Spleen (tissue), 11 donors: ENCODE measurements around the gene PRPS1L1. TPM values are rescaled to one million over a fixed set of nuclear protein-coding genes. Genes with fewer than 3 reads are reported as not detected.

Experiments used
- DNase-seq: peaks from one replicate; pipeline ENCODE4 v3.0.0-alpha.2; 2020
- H3K27ac ChIP-seq, 8 donors: fragments of 200-600 bp; sonication (generic) in 7 of 8; 1 replicate in 4 of 8; 2 replicates in 4 of 8; pipeline versions ENCODE4 v1.5.0 to v1.8.0; 2016 to 2021; ENCODE audit warnings: inconsistent platforms in 4 of 8, mild to moderate bottlenecking in 4 of 8, moderate library complexity in 1 of 8
- H3K27me3 ChIP-seq, 7 donors: fragments of 200-600 bp; sonication (generic) in 6 of 7; replicated peaks in 1 of 7; 1 replicate in 4 of 7; 2 replicates in 3 of 7; pipeline versions ENCODE4 v1.5.0 to v1.8.0; 2016 to 2021; ENCODE audit warnings: inconsistent platforms in 3 of 7, mild to moderate bottlenecking in 1 of 7
- H3K36me3 ChIP-seq, 6 donors: fragments of 200-600 bp; sonication (generic) in 5 of 6; 1 replicate in 4 of 6; 2 replicates in 2 of 6; pipeline versions ENCODE4 v1.5.0 to v1.8.0; 2016 to 2021; ENCODE audit warnings: inconsistent platforms in 2 of 6
- H3K4me1 ChIP-seq, 6 donors: fragments of 200-600 bp; sonication (generic) in 5 of 6; 1 replicate in 3 of 6; 2 replicates in 3 of 6; pipeline versions ENCODE4 v1.5.0 to v1.8.0; 2016 to 2021; ENCODE audit warnings: inconsistent platforms in 3 of 6
- H3K4me3 ChIP-seq, 8 donors: fragments of 200-600 bp; sonication (generic) in 7 of 8; 1 replicate in 4 of 8; 2 replicates in 4 of 8; pipeline versions ENCODE4 v1.5.0 to v1.8.0; 2016 to 2021; ENCODE audit warnings: inconsistent platforms in 4 of 8, mild to moderate bottlenecking in 4 of 8, moderate library complexity in 2 of 8
- H3K9me3 ChIP-seq, 8 donors: fragments of 200-600 bp; sonication (generic) in 7 of 8; 1 replicate in 4 of 8; 2 replicates in 4 of 8; pipeline versions ENCODE4 v1.5.0 to v1.8.0; 2016 to 2021; ENCODE audit warnings: inconsistent platforms in 4 of 8
- POLR2A ChIP-seq, 3 donors: fragments of 450-650 bp; IDR thresholded peaks; one replicate each; pipeline ENCODE4 v1.5.1; 2017; ENCODE audit warnings: antibody characterized with exemption in 3 of 3, mild to moderate bottlenecking in 1 of 3
- POLR2AphosphoS5 ChIP-seq, 3 donors: sonication (generic); formaldehyde crosslinking; IDR thresholded peaks; one replicate each; pipeline ENCODE4 v1.5.1; 2017; ENCODE audit warnings: antibody characterized with exemption in 3 of 3
- WGBS, 5 donors: extraction: QIAGEN DNeasy Blood & Tissue Kit in 3 of 5; methylation state at CpG; one replicate each; pipeline versions ENCODE4 v1.1.5 to v1.1.7; 2013 to 2018; 5-methylcytosine and 5-hydroxymethylcytosine counted together
- intact Hi-C: fragments of 100-400 bp; cut with DNase I; formaldehyde crosslinking; loops from one replicate; pipeline ENCODE4 v1.15.0; 2023; ENCODE audit warnings: low total_unique reads
- polyA plus RNA-seq, 3 donors: library from polyadenylated mRNA; stranded (reverse); fragments of 200-250 nt; gene quantifications; one replicate each; pipeline ENCODE4 v1.2.1, GENCODE V29; 2013
- total RNA-seq, 7 donors: library from RNA; depleted of rRNA in 3 of 7; stranded (reverse); fragments of >200 nt in 3 of 7; fragmentation: NEBNext Ultra II Directional in 4 of 7; extraction: Animal tissue kit (Norgen Biotek cat#: 25700) in 4 of 7; gene quantifications; one replicate each; pipeline versions ENCODE4 v1.1.0 to v1.2.1, GENCODE V29; 2016 to 2021
- TF ChIP-seq, protein P1 (sequence below), 11 experiments: fragments of 200-600 bp in 7 of 11; fragments of 450-650 bp in 4 of 11; sonication (generic) in 4 of 11; IDR thresholded peaks in 8 of 11; conservative IDR thresholded peaks in 3 of 11; 1 replicate in 7 of 11; 2 replicates in 4 of 11; pipeline versions ENCODE4 v1.4.0 to v1.8.0; 2016 to 2021; ENCODE audit warnings: antibody characterized with exemption in 11 of 11, inconsistent platforms in 4 of 11, mild to moderate bottlenecking in 1 of 11
- donor health status: healthy with polysubstance abuse.
- donor health status: DM: no; HTN: no; CAD: no; lungs with moderate emphysema.
- donor health status: DM: no; HTN: no; CAD: no.
- donor health status: Bipolar disorder and iron deficiency.
- donor health status: healthy.
- donor health status: DM: no; HTN: no; CAD: no.
- donor health status: DM: yes; HTN: yes; CAD: no.

PRPS1L1 gene
- total and polyA plus RNA-seq, 10 donors: not detected

DNA sequence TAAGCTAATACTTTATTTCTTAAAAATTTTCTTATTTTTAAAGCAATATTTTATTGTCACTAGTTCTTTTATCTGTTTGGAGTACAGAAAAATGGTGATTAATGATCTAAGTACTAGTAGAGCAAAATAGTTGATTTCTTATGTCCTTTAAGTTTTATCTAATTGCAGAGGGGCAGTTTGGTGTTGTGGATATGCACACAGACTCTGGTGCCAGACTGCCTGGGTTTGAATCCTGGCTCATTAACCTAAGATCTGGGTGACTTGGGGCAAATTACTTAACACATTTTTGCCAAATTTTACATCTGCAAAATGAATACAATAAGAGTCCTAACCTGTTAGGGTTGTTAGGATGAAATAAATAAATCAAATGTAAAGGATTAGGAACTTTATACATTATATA, 10.7 kb upstream of the PRPS1L1 start:
- intact Hi-C loops: no loop called here
- H3K27me3 ChIP-seq: no peaks in the 10 kb centered on the region
- H3K4me3 ChIP-seq: no peak overlapping the region
- no peaks in the 10 kb centered on the region for H3K36me3 ChIP-seq
- no peak overlapping the region for H3K27ac ChIP-seq
- DNase-seq: no peak
- TF ChIP-seq POLR2AphosphoS5 (IDR thresholded peaks at IDR 0.05) (no peak), POLR2A (IDR thresholded peaks at IDR 0.05) (no peak)
- TF ChIP-seq, protein P1, sequence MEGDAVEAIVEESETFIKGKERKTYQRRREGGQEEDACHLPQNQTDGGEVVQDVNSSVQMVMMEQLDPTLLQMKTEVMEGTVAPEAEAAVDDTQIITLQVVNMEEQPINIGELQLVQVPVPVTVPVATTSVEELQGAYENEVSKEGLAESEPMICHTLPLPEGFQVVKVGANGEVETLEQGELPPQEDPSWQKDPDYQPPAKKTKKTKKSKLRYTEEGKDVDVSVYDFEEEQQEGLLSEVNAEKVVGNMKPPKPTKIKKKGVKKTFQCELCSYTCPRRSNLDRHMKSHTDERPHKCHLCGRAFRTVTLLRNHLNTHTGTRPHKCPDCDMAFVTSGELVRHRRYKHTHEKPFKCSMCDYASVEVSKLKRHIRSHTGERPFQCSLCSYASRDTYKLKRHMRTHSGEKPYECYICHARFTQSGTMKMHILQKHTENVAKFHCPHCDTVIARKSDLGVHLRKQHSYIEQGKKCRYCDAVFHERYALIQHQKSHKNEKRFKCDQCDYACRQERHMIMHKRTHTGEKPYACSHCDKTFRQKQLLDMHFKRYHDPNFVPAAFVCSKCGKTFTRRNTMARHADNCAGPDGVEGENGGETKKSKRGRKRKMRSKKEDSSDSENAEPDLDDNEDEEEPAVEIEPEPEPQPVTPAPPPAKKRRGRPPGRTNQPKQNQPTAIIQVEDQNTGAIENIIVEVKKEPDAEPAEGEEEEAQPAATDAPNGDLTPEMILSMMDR (IDR thresholded peaks at IDR 0.05 in 8 of 11, conservative IDR thresholded peaks at IDR 0.05 in 3 of 11): no peak
- H3K4me1 ChIP-seq: no peaks in the 10 kb centered on the region
- no peaks in the 10 kb centered on the region for H3K9me3 ChIP-seq

DNA sequence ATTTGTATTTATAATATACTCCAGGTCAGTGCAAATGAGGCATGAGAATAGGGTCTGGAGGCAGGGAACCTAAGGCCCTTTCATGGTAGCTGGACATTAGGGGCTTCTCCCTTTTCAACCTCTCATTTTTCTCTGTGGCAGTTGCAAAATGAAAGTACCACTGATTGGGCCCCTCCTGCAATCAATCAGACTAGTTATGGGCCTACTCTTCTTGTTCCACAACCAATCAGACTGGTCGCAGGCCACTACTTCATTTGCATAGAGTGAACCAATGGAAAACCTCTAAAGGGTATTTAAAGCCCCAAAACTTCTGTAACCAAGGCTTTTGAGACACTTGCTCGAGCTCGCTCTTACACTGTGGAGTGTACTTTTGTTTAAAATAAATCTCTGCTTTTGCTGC, 10.0 kb upstream of the PRPS1L1 start:
- H3K4me3 ChIP-seq: no peak overlapping the region
- DNase-seq: no peak
- H3K27me3 ChIP-seq: no peaks in the 10 kb centered on the region
- no peaks in the 10 kb centered on the region for H3K4me1 ChIP-seq
- no peaks in the 10 kb centered on the region for H3K36me3 ChIP-seq
- no peak overlapping the region for H3K27ac ChIP-seq
- TF ChIP-seq, protein P1 (IDR thresholded peaks at IDR 0.05 in 8 of 11, conservative IDR thresholded peaks at IDR 0.05 in 3 of 11): no peak
- no peak for TF ChIP-seq POLR2A (IDR thresholded peaks at IDR 0.05)
- no peak for TF ChIP-seq POLR2AphosphoS5 (IDR thresholded peaks at IDR 0.05)
- WGBS, 5 donors: 87 to 99% (median 95%) methylated on average over 3 of the region's 3 CpGs
- intact Hi-C loops: no loop called here
- no peaks in the 10 kb centered on the region for H3K9me3 ChIP-seq

DNA sequence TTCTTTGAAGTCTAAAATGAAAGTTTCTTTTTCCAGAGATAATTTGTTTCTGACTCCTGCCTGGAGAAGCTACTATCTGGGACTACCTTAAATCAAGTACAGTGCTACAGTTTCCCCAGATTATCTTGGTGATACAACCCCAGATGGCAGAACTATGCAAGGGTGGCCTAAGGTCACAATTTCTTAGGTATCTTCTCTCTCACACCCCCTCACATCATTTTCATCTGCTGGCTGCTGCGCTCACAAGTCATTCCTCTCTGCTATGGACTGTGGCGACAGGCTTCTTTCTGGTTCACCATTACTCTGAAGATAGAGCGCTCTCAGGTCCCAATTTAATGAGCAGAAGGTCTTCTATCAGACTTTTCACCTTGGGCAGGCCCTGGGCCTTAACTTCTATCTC, 9.1 kb upstream of the PRPS1L1 start:
- intact Hi-C loops: no loop called here
- WGBS, 5 donors: 91 to 99% (median 97%) methylated on average over 3 of the region's 3 CpGs
- Histone ChIP-seq H3K27ac (no peak overlapping the region), H3K4me3 (no peak overlapping the region), H3K27me3 (no peaks in the 10 kb centered on the region), H3K36me3 (no peaks in the 10 kb centered on the region), H3K4me1 (no peaks in the 10 kb centered on the region), H3K9me3 (no peaks in the 10 kb centered on the region)
- no peak for DNase-seq
- TF ChIP-seq POLR2A (IDR thresholded peaks at IDR 0.05): no peak
- TF ChIP-seq POLR2AphosphoS5 (IDR thresholded peaks at IDR 0.05): no peak

DNA sequence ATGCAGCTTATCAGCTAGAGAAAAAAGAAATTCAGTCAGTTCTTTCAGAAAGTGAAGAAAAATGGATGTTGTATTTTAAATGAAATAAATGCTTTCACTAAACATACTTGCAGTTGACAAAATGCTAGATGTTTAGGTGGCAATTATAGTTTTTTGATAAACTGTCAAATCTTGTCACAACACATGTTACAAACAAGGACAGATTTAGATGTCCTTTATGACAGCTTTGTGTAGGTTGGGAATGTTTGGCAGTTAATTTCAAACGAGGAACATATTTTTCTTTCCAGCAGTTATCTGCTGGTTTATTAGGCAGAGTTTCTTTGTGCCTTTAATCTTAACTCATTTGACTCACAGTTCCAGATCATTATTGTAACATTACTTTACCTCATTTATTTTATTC, 3.1 kb upstream of the PRPS1L1 start:
- intact Hi-C loops: no loop called here
- TF ChIP-seq POLR2AphosphoS5 (IDR thresholded peaks at IDR 0.05) (no peak), POLR2A (IDR thresholded peaks at IDR 0.05) (no peak)
- TF ChIP-seq, protein P1 (IDR thresholded peaks at IDR 0.05 in 8 of 11, conservative IDR thresholded peaks at IDR 0.05 in 3 of 11): no peak
- no peaks in the 10 kb centered on the region for H3K36me3 ChIP-seq
- no peaks in the 10 kb centered on the region for H3K4me1 ChIP-seq
- no peaks in the 10 kb centered on the region for H3K27me3 ChIP-seq
- no peak overlapping the region for H3K27ac ChIP-seq
- no peaks in the 10 kb centered on the region for H3K9me3 ChIP-seq
- H3K4me3 ChIP-seq: no peak overlapping the region
- 48 to 73% (median 57%) methylated on average over 1 of the region's 1 CpG for WGBS, 5 donors
- no peak for DNase-seq

DNA sequence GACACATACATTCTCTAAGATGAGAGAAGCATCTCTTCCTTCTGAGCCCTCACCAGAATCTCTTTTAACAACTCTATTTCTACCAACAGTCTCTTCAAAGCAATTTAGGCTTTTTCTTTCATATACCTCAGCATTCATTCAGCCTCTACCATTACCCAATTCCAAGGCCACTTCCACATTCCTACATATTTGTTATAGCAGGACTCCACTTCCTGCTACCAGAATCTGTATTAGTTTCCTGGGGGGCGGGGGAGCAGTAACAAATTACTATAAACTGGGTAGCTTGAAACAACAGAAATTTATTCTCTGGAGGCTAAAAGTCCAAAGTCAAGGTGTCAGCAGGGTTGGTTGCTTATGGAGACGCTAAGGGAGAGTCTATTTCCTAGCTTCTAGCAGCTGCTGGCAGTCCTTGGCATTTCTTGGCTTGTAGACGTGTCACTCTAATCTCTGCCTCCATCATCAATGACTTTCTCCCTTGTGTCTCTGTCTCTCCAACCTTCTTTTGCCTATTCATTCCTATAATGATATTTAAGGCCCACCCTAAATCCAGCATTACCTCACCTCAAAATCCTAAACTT, 7.4 kb downstream of the PRPS1L1 start:
- H3K9me3 ChIP-seq: no peaks in the 10 kb centered on the region
- DNase-seq: no peak
- H3K4me3 ChIP-seq: no peak overlapping the region
- 73 to 90% (median 79%) methylated on average over 3 of the region's 3 CpGs for WGBS, 5 donors
- TF ChIP-seq POLR2AphosphoS5 (IDR thresholded peaks at IDR 0.05): no peak
- TF ChIP-seq, protein P1 (IDR thresholded peaks at IDR 0.05 in 8 of 11, conservative IDR thresholded peaks at IDR 0.05 in 3 of 11): no peak
- peak overlapping the region in 5 of 8 donors; percentile 12 to 58 (median 47) for H3K27ac ChIP-seq
- no peaks in the 10 kb centered on the region for H3K27me3 ChIP-seq
- no peaks in the 10 kb centered on the region for H3K36me3 ChIP-seq
- intact Hi-C loops: no loop called here
- peaks cover 0 to 12% (median 0%) of the 10 kb centered on the region in 6 donors for H3K4me1 ChIP-seq
